AG10803 (cell line): ENCODE measurements around the gene IRX6.

ENCODE experiments used
- DNase-seq: peaks from one replicate; pipeline ENCODE4 v3.0.0; 2010; ENCODE audit warnings: low read depth
- H3K4me3 ChIP-seq: 2 replicates; pipeline ENCODE4 v1.5.1; 2011; ENCODE audit warnings: mild to moderate bottlenecking, low read length, control low read depth
- TF ChIP-seq, protein P1 (sequence below): conservative IDR thresholded peaks from 2 replicates; pipeline ENCODE4 v1.5.1; 2011; ENCODE audit warnings: mild to moderate bottlenecking, low read length, control low read depth, inconsistent platforms

The IRX6 gene

GRCh38 chr16:55328611-55329569 is 4.9 kb downstream of the IRX6 start:
- DNase-seq, result no peak
- no peak overlapping the region for H3K4me3 ChIP-seq
- TF ChIP-seq, protein P1, sequence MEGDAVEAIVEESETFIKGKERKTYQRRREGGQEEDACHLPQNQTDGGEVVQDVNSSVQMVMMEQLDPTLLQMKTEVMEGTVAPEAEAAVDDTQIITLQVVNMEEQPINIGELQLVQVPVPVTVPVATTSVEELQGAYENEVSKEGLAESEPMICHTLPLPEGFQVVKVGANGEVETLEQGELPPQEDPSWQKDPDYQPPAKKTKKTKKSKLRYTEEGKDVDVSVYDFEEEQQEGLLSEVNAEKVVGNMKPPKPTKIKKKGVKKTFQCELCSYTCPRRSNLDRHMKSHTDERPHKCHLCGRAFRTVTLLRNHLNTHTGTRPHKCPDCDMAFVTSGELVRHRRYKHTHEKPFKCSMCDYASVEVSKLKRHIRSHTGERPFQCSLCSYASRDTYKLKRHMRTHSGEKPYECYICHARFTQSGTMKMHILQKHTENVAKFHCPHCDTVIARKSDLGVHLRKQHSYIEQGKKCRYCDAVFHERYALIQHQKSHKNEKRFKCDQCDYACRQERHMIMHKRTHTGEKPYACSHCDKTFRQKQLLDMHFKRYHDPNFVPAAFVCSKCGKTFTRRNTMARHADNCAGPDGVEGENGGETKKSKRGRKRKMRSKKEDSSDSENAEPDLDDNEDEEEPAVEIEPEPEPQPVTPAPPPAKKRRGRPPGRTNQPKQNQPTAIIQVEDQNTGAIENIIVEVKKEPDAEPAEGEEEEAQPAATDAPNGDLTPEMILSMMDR, result no peak

GRCh38 chr16:55329791-55330428 is 5.9 kb downstream of the IRX6 start:
- DNase-seq, result no peak
- TF ChIP-seq, protein P1, result no peak
- H3K4me3 ChIP-seq, result no peak overlapping the region

- TF ChIP-seq, protein P1, result no peak
- DNase-seq, result no peak
- H3K4me3 ChIP-seq, result no peak overlapping the region
These were observed 7.0 kb downstream of the IRX6 start for GRCh38 chr16:55330781-55331647.

DNA sequence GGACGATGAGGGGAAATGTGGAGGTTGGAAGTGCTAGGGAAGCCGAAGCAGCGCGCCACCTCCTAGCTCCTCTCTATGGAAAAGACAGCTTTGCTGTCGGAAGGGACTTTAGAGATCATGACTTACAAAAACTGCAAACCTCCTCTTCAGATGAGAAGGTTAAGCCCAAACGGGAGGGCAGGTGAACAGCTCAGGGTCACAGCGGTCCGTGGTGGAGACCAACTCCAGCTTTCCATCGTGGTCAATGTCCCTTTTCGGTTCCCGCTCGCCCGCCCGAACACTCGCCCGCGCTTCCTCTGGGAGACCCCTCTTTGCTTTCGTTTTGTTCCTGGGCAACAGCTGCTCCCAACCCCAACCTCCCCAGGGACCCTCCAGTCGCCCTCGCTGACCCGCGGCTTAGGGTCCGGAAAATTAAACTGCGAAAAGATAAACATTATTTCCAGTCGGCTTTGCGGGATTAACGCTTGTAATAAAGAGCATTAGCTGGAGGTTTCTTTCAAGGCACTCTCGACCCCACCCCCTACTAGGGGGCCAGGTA is 7.7 kb downstream of the IRX6 start:
- TF ChIP-seq, protein P1, result no peak
- no peak overlapping the region for H3K4me3 ChIP-seq
- no peak for DNase-seq

DNA sequence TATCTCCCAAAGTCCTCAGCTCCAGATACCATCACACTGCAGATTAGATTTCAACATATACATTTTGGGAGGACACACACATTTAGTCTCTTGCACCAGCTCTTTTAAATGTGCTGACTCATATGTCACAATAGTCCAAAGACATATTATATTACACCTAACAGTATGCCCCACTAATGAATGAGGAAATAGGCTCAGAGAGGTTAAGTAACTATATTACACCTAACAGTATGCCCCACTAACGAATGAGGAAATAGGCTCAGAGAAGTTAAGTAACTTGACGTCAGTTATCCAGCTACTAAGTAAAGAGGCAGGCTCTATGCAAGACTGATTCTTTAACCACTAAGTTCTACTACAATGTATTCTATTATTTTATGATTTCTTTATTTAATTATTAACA is 9.7 kb downstream of the IRX6 start:
- TF ChIP-seq, protein P1, result no peak
- DNase-seq, result no peak
- no peak overlapping the region for H3K4me3 ChIP-seq

GRCh38 chr16:55338646-55339045 is 14.6 kb downstream of the IRX6 start:
- no peak overlapping the region for H3K4me3 ChIP-seq
- TF ChIP-seq, protein P1, result no peak
- DNase-seq, result no peak
